HCT116 (cell line): ENCODE results near the gene WIZ. TPM values are rescaled to one million over a fixed set of nuclear protein-coding genes. Genes with fewer than 3 reads are reported as not detected.

ENCODE experiments used
- ATAC-seq: fragments of 200-7000 bp; cut with Tn5 transposase; 2 replicates; pipeline ENCODE4 v1.9.1; 2020; ENCODE audit warnings: mild to moderate bottlenecking, moderate library complexity
- BruUV-seq: library from RNA; stranded (reverse); fragments of 400-500 nt; replicated peaks from 2 replicates; lab custom pipeline; 2021; lab: Mats Ljungman, UMichigan
- CTCF ChIA-PET: fragments of 300-600 bp; sonication (Branson Sonifier 250); formaldehyde crosslinking; loops from one replicate; lab custom pipeline; 2021; ENCODE audit warnings: antibody characterized with exemption; lab: Charles Lee
- POLR2A ChIA-PET: fragments of 300-600, 350-600 bp; sonication (Branson Sonifier 250); formaldehyde crosslinking; loops from one replicate; lab custom pipeline; 2021; ENCODE audit warnings: antibody characterized with exemption; lab: Charles Lee
- RAD21 ChIA-PET, 2 experiments: fragments of 300-600 bp; sonication (Branson Sonifier 250); formaldehyde crosslinking; loops; one replicate each; lab custom pipeline; 2023; ENCODE audit warnings: low total read pairs in 2 of 2; ENCODE audit not compliant: uncharacterized antibody in 2 of 2, unreplicated experiment in 2 of 2, low non-redundant PET in 1 of 2; lab: Charles Lee
- DNase-seq: peaks from one replicate; pipeline ENCODE4 v3.0.0-alpha.2; 2010; ENCODE audit warnings: low read depth, low spot score
- H2AFZ ChIP-seq: fragments of 200-600 bp; shearing (Covaris generic), sonication (generic); 2 replicates; pipeline ENCODE4 v1.6.1; 2017; ENCODE audit warnings: low read depth, mixed run types, mixed read lengths, antibody characterized with exemption, low read length; ENCODE audit not compliant: poor library complexity, severe bottlenecking
- H3K27ac ChIP-seq: 2 replicates; pipeline ENCODE4 v1.5.1; 2012; ENCODE audit warnings: low read depth, low read length
- H3K27me3 ChIP-seq: fragments of 200-600 bp; sonication (generic); 2 replicates; pipeline ENCODE4 v1.6.1; 2016; ENCODE audit warnings: mixed run types, low read length, mixed read lengths; ENCODE audit not compliant: insufficient read depth
- H3K36me3 ChIP-seq, 2 experiments: fragments of 200-500 bp in 1 of 2; fragments of 200-600 bp in 1 of 2; sonication (Bioruptor generic) in 1 of 2; sonication (generic) in 1 of 2; 2 replicates each; pipeline versions ENCODE4 v1.5.1 to v1.6.1; 2014 to 2016; ENCODE audit warnings: low read length in 2 of 2, inconsistent platforms in 1 of 2, mixed read lengths in 1 of 2, mixed run types in 1 of 2; ENCODE audit not compliant: insufficient read depth in 2 of 2, control insufficient read depth in 1 of 2
- H3K4me1 ChIP-seq, 2 experiments: fragments of 200-600 bp in 1 of 2; sonication (generic) in 1 of 2; 2 replicates each; pipeline versions ENCODE4 v1.5.1 to v1.6.1; 2012 to 2017; ENCODE audit warnings: low read length in 2 of 2, inconsistent platforms in 1 of 2, mild to moderate bottlenecking in 1 of 2, mixed read lengths in 1 of 2, mixed run types in 1 of 2, moderate library complexity in 1 of 2; ENCODE audit not compliant: insufficient read depth in 2 of 2, control insufficient read depth in 1 of 2
- H3K4me2 ChIP-seq: fragments of 200-600 bp; sonication (generic); 2 replicates; pipeline ENCODE4 v1.6.1; 2017; ENCODE audit warnings: mixed run types, low read length, mixed read lengths
- H3K4me3 ChIP-seq, 2 experiments: fragments of 200-600 bp in 1 of 2; sonication (generic) in 1 of 2; replicated peaks in 1 of 2; 2 replicates each; pipeline ENCODE4 v1.5.1; 2011 to 2016; ENCODE audit warnings: low read length in 2 of 2, control low read depth in 1 of 2, low read depth in 1 of 2, mild to moderate bottlenecking in 1 of 2, mixed read lengths in 1 of 2, mixed run types in 1 of 2
- H3K79me2 ChIP-seq: fragments of 200-600 bp; sonication (generic); 2 replicates; pipeline ENCODE4 v1.6.1; 2017; ENCODE audit warnings: mild to moderate bottlenecking, mixed run types, low read length, moderate library complexity, mixed read lengths; ENCODE audit not compliant: insufficient read depth
- H3K9ac ChIP-seq: fragments of 200-600 bp; sonication (generic); 2 replicates; pipeline ENCODE4 v1.6.1; 2016; ENCODE audit warnings: low read length, mixed read lengths
- H3K9me2 ChIP-seq: fragments of 200-600 bp; sonication (generic), shearing (Covaris generic); 2 replicates; pipeline ENCODE4 v1.6.1; 2017; ENCODE audit warnings: mixed run types, mild to moderate bottlenecking, moderate library complexity; ENCODE audit not compliant: insufficient read depth
- H3K9me3 ChIP-seq, 2 experiments: fragments of 200-500 bp in 1 of 2; fragments of 200-600 bp in 1 of 2; sonication (Bioruptor generic) in 1 of 2; sonication (generic) in 1 of 2; 2 replicates each; pipeline ENCODE4 v1.6.1; 2014 to 2017; ENCODE audit warnings: low read length in 2 of 2, mixed read lengths in 2 of 2, inconsistent platforms in 1 of 2, low read depth in 1 of 2, mild to moderate bottlenecking in 1 of 2, mixed run types in 1 of 2, moderate library complexity in 1 of 2; ENCODE audit not compliant: control insufficient read depth in 1 of 2, insufficient read depth in 1 of 2
- H4K20me1 ChIP-seq: fragments of 200-600 bp; sonication (generic), shearing (Covaris generic); 2 replicates; pipeline ENCODE4 v1.6.1; 2017; ENCODE audit warnings: mixed run types, mild to moderate bottlenecking, moderate library complexity; ENCODE audit not compliant: insufficient read depth
- CEBPB ChIP-seq: IDR thresholded peaks from 2 replicates; pipeline ENCODE4 v1.6.1; 2012; ENCODE audit warnings: low read depth
- EGR1 ChIP-seq: IDR thresholded peaks from 2 replicates; pipeline ENCODE4 v1.6.1; 2012; ENCODE audit warnings: low read depth
- EZH2 ChIP-seq: fragments of 200-600 bp; sonication (generic); IDR thresholded peaks from 2 replicates; pipeline ENCODE4 v1.6.1; 2017; ENCODE audit warnings: antibody characterized with exemption, mixed run types
- FOSL1 ChIP-seq: IDR thresholded peaks from 2 replicates; pipeline ENCODE4 v1.6.1; 2012; ENCODE audit warnings: low read depth
- SRF ChIP-seq: IDR thresholded peaks from 2 replicates; pipeline ENCODE4 v1.6.1; 2012; ENCODE audit warnings: low read depth
- YY1 ChIP-seq: IDR thresholded peaks from 2 replicates; pipeline ENCODE4 v1.6.1; 2011; ENCODE audit warnings: low read length, low read depth, moderate library complexity, mild to moderate bottlenecking; ENCODE audit not compliant: insufficient replicate concordance; ENCODE audit errors: extremely low read depth
- ZFX ChIP-seq: fragments of 450-650 bp; IDR thresholded peaks from 2 replicates; pipeline ENCODE4 v1.6.1; 2017
- ZNF274 ChIP-seq: fragments of 200-500 bp; sonication (Bioruptor generic); IDR thresholded peaks from 2 replicates; pipeline ENCODE4 v1.6.1; 2014; ENCODE audit warnings: mild to moderate bottlenecking, low read depth, low read length, inconsistent platforms
- intact Hi-C: fragments of 100-400 bp; cut with micrococcal nuclease; formaldehyde crosslinking; loops from 2 replicates; pipeline ENCODE4 v1.10.0; 2022
- total RNA-seq: library from RNA; stranded (reverse); gene quantifications from one replicate; pipeline ENCODE4 v1.2.1, GENCODE V29; 2021; ENCODE audit not compliant: unreplicated experiment
- TF ChIP-seq, protein P1 (sequence below), 3 experiments: fragments of 200-600 bp in 1 of 3; sonication (generic) in 1 of 3; IDR thresholded peaks in 2 of 3; conservative IDR thresholded peaks in 1 of 3; 2 replicates each; pipeline ENCODE4 v1.5.1; 2012 to 2017; ENCODE audit warnings: low read depth in 2 of 3, low read length in 2 of 3, antibody characterized with exemption in 1 of 3, borderline replicate concordance in 1 of 3, control low read depth in 1 of 3, mild to moderate bottlenecking in 1 of 3, mixed read lengths in 1 of 3, mixed run types in 1 of 3, moderate library complexity in 1 of 3; ENCODE audit not compliant: insufficient read depth in 1 of 3
- TF ChIP-seq, protein P2 (sequence below): IDR thresholded peaks from 2 replicates; pipeline ENCODE4 v1.6.1; 2012; ENCODE audit warnings: low read depth
- TF ChIP-seq, protein P3 (sequence below): IDR thresholded peaks from 2 replicates; pipeline ENCODE4 v1.6.1; 2012
- TF ChIP-seq, protein P4 (sequence below): IDR thresholded peaks from 2 replicates; pipeline ENCODE4 v1.6.1; 2012

The WIZ gene
- total RNA-seq, 1 experiment from 2014 or later, result 28.4 TPM

DNA sequence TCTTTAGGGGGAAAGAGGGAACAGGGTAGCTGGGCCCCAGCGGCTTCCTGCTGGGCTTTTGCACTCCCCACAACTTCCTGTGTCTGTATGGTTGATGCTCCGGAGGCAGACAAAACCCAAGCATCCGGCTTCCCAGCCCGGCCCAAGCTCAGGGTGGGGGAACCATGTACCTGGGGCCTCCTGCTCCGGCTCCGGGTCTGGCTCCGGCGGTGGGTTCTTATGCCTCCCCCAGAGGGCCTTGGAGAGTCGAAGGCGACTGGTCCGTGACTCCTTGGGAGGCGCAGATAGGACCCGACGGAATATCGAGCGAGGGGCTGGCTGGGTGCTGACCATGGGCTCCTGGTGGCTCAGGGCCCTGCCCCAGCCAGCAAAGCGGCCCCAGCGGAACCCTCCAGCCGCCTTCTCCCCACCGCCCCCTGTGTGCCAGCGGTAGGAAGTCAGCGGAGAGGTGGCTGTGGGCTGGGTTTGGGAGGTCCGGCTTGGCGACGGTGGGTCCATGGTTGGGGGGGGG, 14.2 kb upstream of the WIZ start:
- Histone ChIP-seq H3K4me3 (no peak overlapping the region), H3K27ac (no peak overlapping the region), H3K9me2 (no peaks in the 10 kb centered on the region), H3K27me3 (no peaks in the 10 kb centered on the region), H3K9me3 (no peaks in the 10 kb centered on the region), H3K9ac (no peak overlapping the region), H3K4me2 (no peak overlapping the region), H3K79me2 (no peaks in the 10 kb centered on the region), H3K4me1 (peaks cover 0 to 7% of the 10 kb centered on the region in 2 experiments; a peak in 2 of 4 replicates), H4K20me1 (no peaks in the 10 kb centered on the region), H3K36me3 (no peaks in the 10 kb centered on the region), H2AFZ (no peak overlapping the region)
- no peak for DNase-seq
- ChIA-PET POLR2A (interaction anchor here (1.5 kb wide), 1 partner anchor 10 kb away, joined by 3 read pairs; no protein-coding TSS in a partner anchor), CTCF (interaction anchor here (2.1 kb wide), 1 partner anchor 10 kb away, joined by 4 read pairs; no protein-coding TSS in a partner anchor), RAD21 (no interaction called here)
- ATAC-seq, result no peak
- TF ChIP-seq EZH2, result no peak
- TF ChIP-seq CEBPB, result no peak
- TF ChIP-seq SRF, result no peak
- TF ChIP-seq YY1, result no peak
- no peak for TF ChIP-seq ZNF274
- TF ChIP-seq, protein P1, sequence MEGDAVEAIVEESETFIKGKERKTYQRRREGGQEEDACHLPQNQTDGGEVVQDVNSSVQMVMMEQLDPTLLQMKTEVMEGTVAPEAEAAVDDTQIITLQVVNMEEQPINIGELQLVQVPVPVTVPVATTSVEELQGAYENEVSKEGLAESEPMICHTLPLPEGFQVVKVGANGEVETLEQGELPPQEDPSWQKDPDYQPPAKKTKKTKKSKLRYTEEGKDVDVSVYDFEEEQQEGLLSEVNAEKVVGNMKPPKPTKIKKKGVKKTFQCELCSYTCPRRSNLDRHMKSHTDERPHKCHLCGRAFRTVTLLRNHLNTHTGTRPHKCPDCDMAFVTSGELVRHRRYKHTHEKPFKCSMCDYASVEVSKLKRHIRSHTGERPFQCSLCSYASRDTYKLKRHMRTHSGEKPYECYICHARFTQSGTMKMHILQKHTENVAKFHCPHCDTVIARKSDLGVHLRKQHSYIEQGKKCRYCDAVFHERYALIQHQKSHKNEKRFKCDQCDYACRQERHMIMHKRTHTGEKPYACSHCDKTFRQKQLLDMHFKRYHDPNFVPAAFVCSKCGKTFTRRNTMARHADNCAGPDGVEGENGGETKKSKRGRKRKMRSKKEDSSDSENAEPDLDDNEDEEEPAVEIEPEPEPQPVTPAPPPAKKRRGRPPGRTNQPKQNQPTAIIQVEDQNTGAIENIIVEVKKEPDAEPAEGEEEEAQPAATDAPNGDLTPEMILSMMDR (IDR thresholded peaks at IDR 0.05 in 2 of 3, conservative IDR thresholded peaks at IDR 0.05 in 1 of 3; ENCODE audit: borderline replicate concordance in 1 of 3, insufficient read depth in 1 of 3, low read depth in 2 of 3, low read length in 2 of 3), result no peak
- TF ChIP-seq, protein P2, sequence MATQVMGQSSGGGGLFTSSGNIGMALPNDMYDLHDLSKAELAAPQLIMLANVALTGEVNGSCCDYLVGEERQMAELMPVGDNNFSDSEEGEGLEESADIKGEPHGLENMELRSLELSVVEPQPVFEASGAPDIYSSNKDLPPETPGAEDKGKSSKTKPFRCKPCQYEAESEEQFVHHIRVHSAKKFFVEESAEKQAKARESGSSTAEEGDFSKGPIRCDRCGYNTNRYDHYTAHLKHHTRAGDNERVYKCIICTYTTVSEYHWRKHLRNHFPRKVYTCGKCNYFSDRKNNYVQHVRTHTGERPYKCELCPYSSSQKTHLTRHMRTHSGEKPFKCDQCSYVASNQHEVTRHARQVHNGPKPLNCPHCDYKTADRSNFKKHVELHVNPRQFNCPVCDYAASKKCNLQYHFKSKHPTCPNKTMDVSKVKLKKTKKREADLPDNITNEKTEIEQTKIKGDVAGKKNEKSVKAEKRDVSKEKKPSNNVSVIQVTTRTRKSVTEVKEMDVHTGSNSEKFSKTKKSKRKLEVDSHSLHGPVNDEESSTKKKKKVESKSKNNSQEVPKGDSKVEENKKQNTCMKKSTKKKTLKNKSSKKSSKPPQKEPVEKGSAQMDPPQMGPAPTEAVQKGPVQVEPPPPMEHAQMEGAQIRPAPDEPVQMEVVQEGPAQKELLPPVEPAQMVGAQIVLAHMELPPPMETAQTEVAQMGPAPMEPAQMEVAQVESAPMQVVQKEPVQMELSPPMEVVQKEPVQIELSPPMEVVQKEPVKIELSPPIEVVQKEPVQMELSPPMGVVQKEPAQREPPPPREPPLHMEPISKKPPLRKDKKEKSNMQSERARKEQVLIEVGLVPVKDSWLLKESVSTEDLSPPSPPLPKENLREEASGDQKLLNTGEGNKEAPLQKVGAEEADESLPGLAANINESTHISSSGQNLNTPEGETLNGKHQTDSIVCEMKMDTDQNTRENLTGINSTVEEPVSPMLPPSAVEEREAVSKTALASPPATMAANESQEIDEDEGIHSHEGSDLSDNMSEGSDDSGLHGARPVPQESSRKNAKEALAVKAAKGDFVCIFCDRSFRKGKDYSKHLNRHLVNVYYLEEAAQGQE, result no peak
- TF ChIP-seq, protein P3, sequence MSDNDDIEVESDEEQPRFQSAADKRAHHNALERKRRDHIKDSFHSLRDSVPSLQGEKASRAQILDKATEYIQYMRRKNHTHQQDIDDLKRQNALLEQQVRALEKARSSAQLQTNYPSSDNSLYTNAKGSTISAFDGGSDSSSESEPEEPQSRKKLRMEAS, result no peak
- TF ChIP-seq ZFX, result no peak
- TF ChIP-seq, protein P4, sequence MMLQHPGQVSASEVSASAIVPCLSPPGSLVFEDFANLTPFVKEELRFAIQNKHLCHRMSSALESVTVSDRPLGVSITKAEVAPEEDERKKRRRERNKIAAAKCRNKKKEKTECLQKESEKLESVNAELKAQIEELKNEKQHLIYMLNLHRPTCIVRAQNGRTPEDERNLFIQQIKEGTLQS, result no peak
- no peak for TF ChIP-seq EGR1
- no peak for TF ChIP-seq FOSL1
- intact Hi-C loops, result no loop called here
- no TSS peak for BruUV-seq
